Subcutaneous adipose tissue (tissue), 4 donors: ENCODE data around the gene FIZ1. TPM values are rescaled to one million over a fixed set of nuclear protein-coding genes. Genes with fewer than 3 reads are reported as not detected.

Experiments
- total RNA-seq, 4 donors: library from RNA; depleted of rRNA; stranded (reverse); fragments of >200 nt; gene quantifications; one replicate each; pipeline ENCODE4 v1.1.0, GENCODE V29; 2016
- TF ChIP-seq, protein P1 (sequence below): fragments of 450-650 bp; IDR thresholded peaks from one replicate; pipeline ENCODE4 v1.5.1; 2016; ENCODE audit warnings: low read depth, mild to moderate bottlenecking, control low read depth, antibody characterized with exemption, moderate library complexity

Gene FIZ1
- total RNA-seq, 4 donors from 2014 or later: 1.8 to 12.1 (median 2.7) TPM

DNA sequence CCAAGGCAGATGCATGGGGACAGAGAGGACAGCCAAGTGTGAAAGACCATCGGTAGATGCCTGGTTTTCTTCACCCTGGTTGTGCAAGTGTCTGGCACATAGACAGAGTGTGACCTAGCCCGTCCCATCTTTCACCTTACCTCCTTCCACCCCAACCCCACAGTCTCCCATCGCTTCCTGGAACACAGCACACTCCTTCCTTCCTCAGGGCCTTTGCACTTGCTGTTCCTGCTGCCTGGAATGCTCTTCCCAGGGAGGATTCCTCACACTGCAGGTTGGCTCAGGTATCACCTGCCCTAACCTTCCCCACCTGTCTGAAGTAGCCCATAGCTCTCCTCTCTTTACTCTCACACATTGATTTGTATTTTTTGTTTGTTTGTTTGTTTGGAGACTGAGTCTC, 3.0 kb downstream of the FIZ1 start:
- TF ChIP-seq, protein P1, sequence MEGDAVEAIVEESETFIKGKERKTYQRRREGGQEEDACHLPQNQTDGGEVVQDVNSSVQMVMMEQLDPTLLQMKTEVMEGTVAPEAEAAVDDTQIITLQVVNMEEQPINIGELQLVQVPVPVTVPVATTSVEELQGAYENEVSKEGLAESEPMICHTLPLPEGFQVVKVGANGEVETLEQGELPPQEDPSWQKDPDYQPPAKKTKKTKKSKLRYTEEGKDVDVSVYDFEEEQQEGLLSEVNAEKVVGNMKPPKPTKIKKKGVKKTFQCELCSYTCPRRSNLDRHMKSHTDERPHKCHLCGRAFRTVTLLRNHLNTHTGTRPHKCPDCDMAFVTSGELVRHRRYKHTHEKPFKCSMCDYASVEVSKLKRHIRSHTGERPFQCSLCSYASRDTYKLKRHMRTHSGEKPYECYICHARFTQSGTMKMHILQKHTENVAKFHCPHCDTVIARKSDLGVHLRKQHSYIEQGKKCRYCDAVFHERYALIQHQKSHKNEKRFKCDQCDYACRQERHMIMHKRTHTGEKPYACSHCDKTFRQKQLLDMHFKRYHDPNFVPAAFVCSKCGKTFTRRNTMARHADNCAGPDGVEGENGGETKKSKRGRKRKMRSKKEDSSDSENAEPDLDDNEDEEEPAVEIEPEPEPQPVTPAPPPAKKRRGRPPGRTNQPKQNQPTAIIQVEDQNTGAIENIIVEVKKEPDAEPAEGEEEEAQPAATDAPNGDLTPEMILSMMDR: no peak

DNA sequence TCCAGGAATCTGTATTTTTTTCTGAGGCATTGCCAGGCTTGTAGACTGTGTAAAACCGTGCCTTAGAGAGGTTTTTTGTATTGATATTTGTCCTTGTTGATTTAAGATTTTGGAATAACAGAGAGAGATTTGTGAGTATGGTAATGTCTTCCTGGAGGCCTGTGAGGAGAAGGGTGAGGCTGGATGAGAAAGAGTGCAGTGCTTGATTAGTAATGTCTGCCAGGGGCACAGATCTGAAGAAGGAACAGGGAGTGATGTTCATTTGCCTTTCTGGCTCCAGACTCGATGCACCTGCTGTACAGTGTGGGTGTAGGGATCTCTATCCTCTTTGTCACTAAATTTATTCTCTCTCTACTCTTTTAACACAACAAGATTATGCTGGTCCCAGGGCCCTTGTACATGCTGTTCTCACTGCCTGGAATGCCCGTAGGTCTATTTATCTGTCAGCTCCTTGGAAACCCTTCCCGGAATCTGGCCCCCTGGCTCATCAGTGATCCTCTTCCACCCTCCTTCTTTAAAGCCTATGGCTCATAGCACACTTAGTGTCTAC, 4.2 kb downstream of the FIZ1 start:
- TF ChIP-seq, protein P1: no peak

DNA sequence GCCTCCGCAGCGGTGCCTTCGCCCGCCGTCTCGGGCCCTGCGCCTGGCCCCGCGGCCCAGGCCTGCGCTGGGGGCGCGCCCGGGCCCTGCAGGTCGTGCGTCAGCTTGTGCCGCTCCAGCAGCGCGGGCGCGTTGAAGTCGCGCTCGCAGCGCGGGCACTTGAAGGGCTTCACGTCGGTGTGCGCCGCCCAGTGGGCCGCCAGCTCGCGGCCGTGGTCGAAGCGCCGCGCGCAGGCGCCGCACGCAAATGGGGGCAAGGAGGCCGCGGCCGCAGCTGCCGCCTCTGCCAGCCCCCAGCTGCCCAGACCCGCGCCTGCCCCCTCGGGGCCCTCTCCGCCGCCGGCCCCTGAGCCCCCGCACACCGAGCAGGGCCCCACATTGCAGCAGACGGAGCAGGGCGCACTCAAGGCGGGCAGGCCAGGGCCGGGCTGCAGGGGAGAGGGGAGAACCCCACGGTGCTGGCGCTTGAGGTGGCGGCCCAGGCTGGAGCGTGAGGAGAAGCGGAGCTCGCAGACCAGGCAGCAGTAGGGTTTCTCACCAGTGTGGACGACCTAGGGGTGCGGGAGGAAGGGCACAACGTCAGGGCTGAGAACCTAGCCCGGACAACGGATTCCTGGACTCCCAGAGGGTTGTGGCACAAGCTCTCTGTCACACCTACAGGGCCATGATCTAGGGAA, 6.1 kb downstream of the FIZ1 start:
- TF ChIP-seq, protein P1: no peak

DNA sequence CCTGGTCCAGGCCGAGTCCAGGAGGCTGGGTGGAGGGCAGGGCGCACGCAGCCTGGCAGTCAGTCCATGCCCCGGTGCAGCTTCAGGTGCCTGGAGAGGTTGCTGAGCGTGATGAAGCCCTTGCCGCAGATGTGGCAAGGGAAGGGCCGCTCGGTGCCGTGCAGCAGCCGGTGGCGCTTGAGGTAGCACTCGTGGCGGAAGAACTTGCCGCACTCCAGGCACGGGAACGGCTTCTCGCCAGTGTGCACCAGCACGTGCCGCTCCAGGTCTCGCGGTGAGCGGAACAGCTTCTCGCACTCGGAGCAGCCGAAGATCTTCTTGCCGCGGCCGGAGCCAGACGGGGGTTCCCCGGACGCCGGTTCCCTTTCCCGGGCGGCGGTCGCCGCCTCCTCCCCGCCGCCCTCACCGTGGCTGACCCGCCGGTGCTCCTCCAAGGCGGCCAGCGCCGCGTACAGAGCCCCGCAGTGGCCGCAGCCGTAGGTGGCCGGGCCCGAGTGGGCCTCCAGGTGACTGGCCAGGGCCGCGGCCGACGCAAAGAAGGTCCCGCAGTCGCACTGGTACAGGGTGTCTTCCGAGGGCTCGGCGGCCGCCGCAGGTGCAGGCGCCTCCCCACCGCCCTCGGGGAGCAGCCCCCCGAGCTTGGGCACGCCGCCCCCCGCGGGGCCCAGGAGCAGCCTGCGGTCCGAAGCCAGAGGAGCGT, 6.8 kb downstream of the FIZ1 start:
- TF ChIP-seq, protein P1: no peak

DNA sequence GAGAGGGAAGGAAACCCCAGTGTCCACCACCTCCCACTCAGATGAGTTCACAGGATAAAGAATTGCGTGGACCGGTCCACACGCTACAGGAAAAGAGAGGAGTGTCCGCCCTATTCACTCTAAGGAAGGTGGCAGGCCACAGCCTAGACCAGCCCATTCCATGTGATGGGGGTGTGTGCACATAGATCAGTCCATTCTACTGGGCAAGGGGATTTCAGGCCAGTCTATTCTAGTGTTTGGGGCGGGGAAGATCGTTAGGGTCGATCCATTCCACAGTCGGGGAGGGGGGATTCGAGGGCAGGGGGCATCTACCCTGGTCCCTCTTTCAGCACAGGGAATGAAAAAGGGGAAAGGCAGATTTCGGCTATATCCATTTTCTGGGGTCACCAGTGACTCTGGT, 7.8 kb downstream of the FIZ1 start:
- TF ChIP-seq, protein P1: no peak

DNA sequence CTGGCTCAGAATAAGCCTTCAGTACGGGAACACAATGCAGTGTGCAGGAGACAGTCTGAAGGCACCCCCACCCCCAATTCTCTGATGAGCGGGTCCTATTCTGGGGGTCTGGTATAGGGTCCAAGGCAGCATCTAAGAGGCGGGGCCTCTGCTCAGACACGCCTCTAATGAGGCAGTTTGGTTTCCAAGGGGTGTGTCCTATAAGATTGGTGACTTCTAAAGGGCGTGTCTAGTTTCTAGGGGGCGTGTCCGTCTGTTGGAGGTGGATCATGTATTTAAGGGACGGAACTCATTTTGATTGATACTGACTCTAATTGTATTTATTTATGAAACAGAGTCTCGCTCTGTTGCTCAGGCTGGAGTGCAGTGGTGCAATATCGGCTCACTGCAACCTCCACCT, 8.7 kb downstream of the FIZ1 start:
- TF ChIP-seq, protein P1: no peak

DNA sequence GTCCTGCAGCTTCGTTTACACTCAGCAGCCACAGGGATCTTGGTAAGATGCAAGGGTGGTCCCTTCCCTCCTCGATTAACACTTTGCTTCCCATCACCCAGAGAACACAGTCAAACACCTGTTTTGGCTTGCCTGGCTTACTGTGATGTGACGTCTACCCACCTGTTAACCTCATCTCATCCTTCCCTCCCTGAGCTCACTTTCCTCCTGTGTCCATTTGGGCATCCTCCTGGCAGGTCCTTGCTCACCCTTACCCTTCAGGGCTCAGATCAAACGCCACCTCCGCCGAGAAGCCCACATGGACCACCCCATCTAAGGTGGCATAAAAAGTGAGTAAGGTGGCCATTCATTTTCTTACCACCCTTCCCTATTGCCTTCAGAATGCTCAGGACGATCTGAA, 9.2 kb downstream of the FIZ1 start:
- TF ChIP-seq, protein P1: no peak
